GM21528 (cell line): ENCODE results near the gene ZNF385A.

Source experiments
- ATAC-seq: cut with Tn5 transposase; IDR thresholded peaks from one replicate; pipeline ENCODE4 v1.9.1; 2021; ENCODE audit warnings: mild to moderate bottlenecking, moderate library complexity; ENCODE audit not compliant: unreplicated experiment, low FRiP score

The ZNF385A gene

GRCh38 chr12:54384591-54385041 is at the start of gene ZNF385A:
Gene ZNF385A (minus strand): TSS chr12:54384733. CDS start chr12:54384514, 219 bp downstream.
- no peak for ATAC-seq

- ATAC-seq = no peak
These were observed 48.3 kb upstream of the ZNF385A start for GRCh38 chr12:54432815-54433164.

DNA sequence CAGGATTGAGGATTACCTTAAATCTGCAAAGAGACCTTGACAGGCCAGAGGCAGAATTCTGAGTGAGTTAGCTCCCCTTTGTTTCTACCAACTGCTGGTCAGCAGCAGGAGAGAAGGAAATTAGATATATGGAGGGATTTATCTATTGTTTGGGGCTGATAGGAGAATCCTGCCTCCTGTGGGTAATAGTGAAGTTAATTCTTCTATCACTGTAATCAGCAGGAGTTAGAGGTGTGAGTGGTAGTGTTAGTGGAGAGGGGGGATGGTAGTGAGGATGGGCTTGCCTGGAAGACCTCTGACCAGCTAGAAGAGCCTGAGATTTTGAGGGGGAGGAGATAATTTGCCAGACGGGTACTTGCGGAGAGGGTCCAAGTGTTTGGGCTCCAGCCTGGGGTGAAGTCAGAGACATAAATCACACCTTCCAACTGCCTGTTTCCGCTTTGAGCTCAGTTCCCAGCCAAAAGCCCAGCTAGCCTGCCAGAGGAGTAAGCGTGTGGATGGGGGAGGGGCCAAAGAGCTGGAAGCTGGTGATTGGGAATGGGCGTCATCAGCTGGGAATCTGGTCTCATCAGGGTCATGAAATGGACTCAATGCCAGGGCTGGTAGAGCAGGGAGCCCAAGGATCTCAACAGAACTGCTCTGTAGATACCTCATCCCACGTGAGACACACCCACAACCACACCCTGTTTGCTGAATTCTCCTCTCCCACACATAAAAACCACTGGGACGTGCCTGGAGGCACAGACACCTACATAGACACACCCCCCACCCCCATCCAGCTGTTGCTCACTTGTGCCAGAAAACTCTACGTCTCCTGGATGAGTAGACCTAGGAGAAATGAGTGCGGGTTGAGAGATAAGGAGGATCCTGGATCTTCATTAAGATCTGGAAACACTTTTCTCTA is 47.6 kb upstream of the ZNF385A start:
- ATAC-seq = no peak

GRCh38 chr12:54430471-54431069 is 46.0 kb upstream of the ZNF385A start:
- no peak for ATAC-seq

- ATAC-seq = no peak
These were observed 44.5 kb upstream of the ZNF385A start for GRCh38 chr12:54429014-54429471.

GRCh38 chr12:54428050-54429013 is 43.8 kb upstream of the ZNF385A start:
- ATAC-seq = no peak

DNA sequence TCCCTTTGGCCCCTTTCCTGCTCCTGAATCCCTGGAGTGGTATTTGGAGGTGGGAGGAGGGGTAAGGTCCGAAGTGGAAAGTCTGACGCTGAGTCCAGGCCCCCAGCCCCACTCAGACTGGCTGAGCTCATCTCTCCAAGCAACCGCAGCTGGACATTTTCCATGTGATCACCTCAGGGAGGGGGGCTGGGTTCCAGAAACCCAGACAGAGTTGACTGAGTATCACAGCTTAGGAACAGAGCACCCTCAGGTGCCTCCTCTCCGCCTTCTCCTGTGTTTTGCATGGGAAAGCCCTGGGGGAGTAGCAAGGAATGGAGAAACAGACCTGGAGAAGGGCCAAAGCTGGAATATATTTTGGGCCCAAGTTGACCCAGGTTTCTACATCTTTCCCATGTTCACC is 42.6 kb upstream of the ZNF385A start:
- no peak for ATAC-seq

GRCh38 chr12:54426690-54427089 is 42.2 kb upstream of the ZNF385A start:
- no peak for ATAC-seq

DNA sequence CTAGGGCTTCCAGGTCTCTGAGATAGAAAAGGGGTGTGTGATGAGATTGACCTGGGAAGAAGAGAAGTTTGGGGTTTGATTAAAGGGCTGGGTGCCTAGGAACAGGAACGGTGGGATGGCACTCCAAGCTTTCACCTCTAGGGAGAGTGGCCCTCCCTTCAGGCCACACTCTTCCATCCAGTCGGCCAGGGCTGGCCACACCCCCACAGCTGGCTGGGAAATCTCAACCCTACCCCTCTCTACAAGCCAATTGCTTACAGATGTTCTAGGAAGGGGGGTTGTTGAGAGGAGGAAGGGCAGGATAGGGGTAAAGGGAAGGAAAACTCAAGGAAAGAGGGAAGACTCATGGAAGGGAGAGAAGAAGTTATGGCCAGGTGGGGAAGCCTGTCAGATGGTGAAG is 41.2 kb upstream of the ZNF385A start:
- ATAC-seq = no peak

- ATAC-seq = no peak
These were observed 39.7 kb upstream of the ZNF385A start for GRCh38 chr12:54424224-54424623.

DNA sequence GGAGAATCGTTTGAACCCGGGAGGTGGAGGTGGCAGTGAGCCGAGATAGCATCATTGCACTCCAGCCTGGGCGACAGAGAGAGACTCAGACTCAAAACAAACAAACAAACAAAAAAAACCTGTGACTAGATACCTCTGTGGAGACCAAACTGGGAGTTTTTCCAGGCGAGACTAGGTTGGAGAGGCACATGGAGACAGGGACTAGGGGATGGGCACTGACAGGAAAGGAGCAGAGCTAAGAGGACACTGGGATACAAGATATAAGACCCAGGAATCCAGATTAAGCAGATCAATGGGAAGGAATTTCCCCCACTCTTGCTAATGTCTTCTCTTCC is 39.2 kb upstream of the ZNF385A start:
- ATAC-seq = no peak

DNA sequence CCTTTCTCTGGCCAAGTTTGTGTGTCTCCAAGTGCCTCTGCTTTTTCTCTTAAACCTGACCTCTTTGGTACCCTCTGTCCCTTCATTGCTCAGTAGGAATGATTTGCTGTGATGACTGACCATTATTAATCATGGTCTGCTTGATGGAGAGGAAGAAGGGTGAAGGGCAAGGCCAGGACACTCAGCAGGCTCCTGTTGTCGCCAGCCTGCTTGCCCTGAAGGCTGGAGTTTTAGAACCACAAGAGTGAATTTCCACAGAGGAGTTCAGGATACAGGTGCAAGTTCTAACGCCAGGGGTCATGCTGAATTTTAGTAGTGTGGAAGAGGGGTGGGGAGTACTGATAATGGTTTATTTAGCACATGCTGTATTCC is 37.3 kb upstream of the ZNF385A start:
- no peak for ATAC-seq

DNA sequence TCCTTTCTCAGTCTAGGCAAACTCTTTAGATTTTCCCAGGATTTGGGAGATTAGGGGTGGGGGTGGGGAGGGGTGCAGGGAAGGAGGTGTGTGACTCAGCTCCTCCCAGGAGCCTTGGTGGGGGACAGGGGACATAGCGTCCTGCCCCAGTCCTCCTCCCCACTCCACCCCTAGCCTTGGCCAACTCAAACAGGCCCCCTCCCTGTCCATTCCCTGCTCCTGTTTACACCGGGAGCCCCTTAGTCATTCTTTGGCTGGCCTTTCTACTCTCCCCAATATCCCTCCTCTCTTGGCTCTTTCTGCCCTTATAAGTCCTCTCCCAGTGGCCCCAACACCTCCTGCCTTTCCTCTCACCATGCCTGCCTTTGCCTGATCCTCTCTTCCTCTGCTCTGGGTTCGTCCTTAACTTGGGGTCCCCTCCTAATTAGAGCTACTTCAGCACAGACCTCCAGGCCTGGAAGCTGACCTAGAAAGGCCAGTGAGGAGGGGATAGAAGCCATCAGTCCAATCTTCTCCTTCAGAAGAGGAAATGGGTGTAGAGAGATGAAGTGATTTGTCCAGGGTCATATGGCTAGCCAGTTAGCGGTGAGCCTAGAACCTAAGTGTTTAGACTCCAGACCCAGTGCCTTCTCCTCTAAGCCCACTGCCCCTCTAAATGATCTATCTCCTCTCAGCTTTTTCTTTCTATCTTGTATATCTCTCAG is 36.8 kb upstream of the ZNF385A start:
- ATAC-seq = no peak

DNA sequence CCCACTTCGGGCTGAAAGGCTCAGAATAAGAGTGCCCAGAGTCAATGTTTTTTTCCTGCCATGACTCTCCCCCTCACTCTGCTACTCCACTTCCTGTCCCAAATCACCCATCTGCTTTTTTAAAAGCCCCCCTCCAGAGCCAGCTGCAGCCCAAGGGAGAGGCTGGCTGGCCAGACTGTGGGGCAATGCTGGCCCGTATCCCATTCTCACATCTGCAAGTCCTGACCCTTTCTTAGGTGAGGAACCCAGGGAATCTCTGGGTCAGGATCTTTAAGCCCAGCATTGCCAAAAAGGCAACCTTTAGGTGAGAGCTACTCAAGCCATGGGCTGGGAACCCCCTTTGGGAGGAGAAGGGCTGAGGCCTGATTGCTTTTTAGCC is 36.2 kb upstream of the ZNF385A start:
- no peak for ATAC-seq

GRCh38 chr12:54419088-54419887 is 34.8 kb upstream of the ZNF385A start, which contains the start of gene ITGA5:
Gene ITGA5 (minus strand): TSS chr12:54419266. CDS start chr12:54419198, 68 bp downstream.
- no peak for ATAC-seq

DNA sequence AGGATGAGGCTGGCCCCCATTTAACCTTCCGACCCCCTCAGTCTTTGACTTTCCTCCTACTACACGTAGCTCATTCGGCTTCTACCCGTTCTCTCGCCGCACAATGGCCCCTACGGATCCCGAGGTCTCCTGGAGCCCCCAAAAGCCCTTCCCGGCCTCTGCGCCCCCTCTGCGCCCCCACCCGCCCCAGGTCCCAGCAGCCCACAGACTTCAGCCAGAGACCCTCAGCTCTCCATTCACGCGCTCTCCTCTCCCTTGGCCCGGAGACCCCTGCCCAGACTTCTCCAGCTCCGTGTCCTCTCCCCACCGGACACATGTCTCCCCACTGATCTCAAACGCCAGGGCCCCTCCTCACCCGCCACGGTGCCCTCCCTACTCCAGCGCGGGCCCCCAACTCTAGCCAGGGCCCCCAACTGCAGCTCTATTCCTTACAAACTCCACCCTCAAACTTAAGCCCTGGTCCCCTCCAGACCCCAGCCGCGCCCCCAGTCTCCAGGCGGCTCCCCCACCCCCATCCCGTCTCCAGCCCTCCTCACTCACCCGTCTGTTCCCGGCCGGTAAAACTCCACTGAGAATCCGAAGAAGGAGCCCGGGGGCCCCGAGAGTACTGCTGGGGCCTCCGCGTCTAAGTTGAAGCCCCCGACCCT is 34.0 kb upstream of the ZNF385A start:
- no peak for ATAC-seq

DNA sequence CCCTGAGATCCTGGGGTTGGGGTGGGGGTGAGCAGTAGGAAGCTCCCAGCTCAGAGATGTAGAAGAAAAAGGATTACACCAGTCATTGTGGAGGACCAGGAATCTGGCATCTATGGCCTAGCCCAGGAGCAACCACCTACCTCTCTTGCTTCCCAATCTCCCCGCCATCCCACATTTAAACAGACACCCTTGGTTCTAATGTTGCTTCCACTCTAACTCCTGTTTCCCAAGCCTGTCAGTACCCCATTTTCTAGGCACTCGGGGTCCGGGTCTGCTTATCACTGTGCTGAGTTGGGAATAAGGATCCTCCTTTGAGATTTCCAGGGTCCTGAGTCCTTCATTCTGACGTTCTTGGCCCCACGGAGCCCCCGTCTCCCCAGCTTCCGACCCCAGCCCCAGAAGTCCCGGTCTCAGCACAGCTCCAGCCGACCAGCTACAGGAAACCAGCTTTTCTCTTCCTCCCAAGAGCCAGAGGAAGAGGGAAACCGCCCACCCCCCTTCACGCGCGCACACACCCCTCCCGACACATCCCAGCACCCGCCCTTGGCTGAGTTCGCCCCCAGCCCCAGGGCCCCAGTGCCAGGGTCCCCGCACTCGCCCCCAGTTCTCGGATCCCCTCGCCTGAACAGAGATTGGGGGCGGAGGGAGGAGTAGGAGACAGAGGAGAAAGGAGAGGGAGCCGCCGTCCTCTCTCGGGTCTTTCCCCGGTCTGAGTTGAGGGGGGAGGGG is 33.3 kb upstream of the ZNF385A start:
- no peak for ATAC-seq
